Uterus (tissue), 4 donors: ENCODE results near the gene BACH2. TPM values are rescaled to one million over a fixed set of nuclear protein-coding genes. Genes with fewer than 3 reads are reported as not detected.
"Not testable (repeated sequence)": the region's sequence is repeated elsewhere in the genome, so short reads cannot be mapped to it uniquely, and the experiment has no call there.

Experiments used
- DNase-seq, 2 donors: peaks; one replicate each; pipeline ENCODE4 v3.0.0-alpha.2; 2019 to 2020
- H3K27ac ChIP-seq, 2 donors: fragments of 200-600 bp; sonication (generic); 1 replicate in 1 of 2; 2 replicates in 1 of 2; pipeline ENCODE4 v1.5.1; 2016 to 2018
- H3K27me3 ChIP-seq, 2 donors: fragments of 200-600 bp; sonication (generic); one replicate each; pipeline ENCODE4 v1.5.1; 2018 to 2019; ENCODE audit warnings: control low read depth in 1 of 2
- H3K36me3 ChIP-seq, 2 donors: fragments of 200-600 bp; sonication (generic); one replicate each; pipeline ENCODE4 v1.5.1; 2019; ENCODE audit warnings: control low read depth in 1 of 2
- H3K4me1 ChIP-seq, 2 donors: fragments of 200-600 bp; sonication (generic); one replicate each; pipeline ENCODE4 v1.5.1; 2018 to 2019; ENCODE audit warnings: control low read depth in 1 of 2
- H3K4me3 ChIP-seq, 2 donors: fragments of 200-600 bp; sonication (generic); 1 replicate in 1 of 2; 2 replicates in 1 of 2; pipeline ENCODE4 v1.5.1; 2018 to 2019; ENCODE audit warnings: mild to moderate bottlenecking in 1 of 2
- H3K9me3 ChIP-seq, 2 donors: fragments of 200-600 bp; sonication (generic); one replicate each; pipeline ENCODE4 v1.5.1; 2019; ENCODE audit warnings: control low read depth in 1 of 2
- CTCF ChIP-seq, 4 experiments: fragments of 200-600 bp in 2 of 4; fragments of 450-650 bp in 2 of 4; sonication (generic) in 2 of 4; IDR thresholded peaks; one replicate each; pipeline ENCODE4 v1.5.1; 2016 to 2019; ENCODE audit warnings: antibody characterized with exemption in 4 of 4, mild to moderate bottlenecking in 2 of 4, moderate library complexity in 1 of 4
- POLR2A ChIP-seq, 2 donors: fragments of 450-650 bp; IDR thresholded peaks; one replicate each; pipeline ENCODE4 v1.6.1; 2016; ENCODE audit warnings: antibody characterized with exemption in 2 of 2, mild to moderate bottlenecking in 1 of 2, moderate library complexity in 1 of 2
- intact Hi-C: fragments of 100-400 bp; cut with DNase I; formaldehyde crosslinking; loops from one replicate; pipeline ENCODE4 v1.15.1; 2023; ENCODE audit warnings: low total_unique reads
- total RNA-seq, 4 donors: library from RNA; depleted of rRNA in 3 of 4; stranded (reverse); fragments of >200 nt in 3 of 4; gene quantifications; one replicate each; pipeline versions ENCODE4 v1.1.0 to v1.2.4, GENCODE V29; 2014 to 2023
- donor health status: DM: yes; HTN: yes; CAD: no.

The BACH2 gene
- total RNA-seq, 4 donors from 2014 or later = 1.3 to 15.0 (median 9.7) TPM

GRCh38 chr6:89895276-89895874, 401.3 kb downstream of the BACH2 start:
- H3K9me3 ChIP-seq = no peaks in the 10 kb centered on the region
- TF ChIP-seq POLR2A (IDR thresholded peaks at IDR 0.05) (no peak), CTCF (IDR thresholded peaks at IDR 0.05) (no peak)
- no peaks in the 10 kb centered on the region for H3K36me3 ChIP-seq
- H3K4me1 ChIP-seq = no peaks in the 10 kb centered on the region
- no peak for DNase-seq
- no peaks in the 10 kb centered on the region for H3K27me3 ChIP-seq
- intact Hi-C loops = no loop called here
- no peak overlapping the region for H3K4me3 ChIP-seq
- no peak overlapping the region for H3K27ac ChIP-seq

GRCh38 chr6:89894169-89894568, 402.5 kb downstream of the BACH2 start, which contains the start of gene GJA10:
Gene GJA10, plus strand, starts transcription at chr6:89894469. Its CDS starts 0 bp downstream, at chr6:89894469.
- intact Hi-C loops = no loop called here
- Histone ChIP-seq H3K4me3 (no peak within 1 kb of the TSS), H3K27me3 (peaks cover 0 to 9% of the 10 kb centered on the region in 2 donors), H3K4me1 (no peaks in the 10 kb centered on the region), H3K27ac (no peak within 1 kb of the TSS), H3K36me3 (no peaks in the 10 kb centered on the region), H3K9me3 (no peaks in the 10 kb centered on the region)
- DNase-seq = no peak
- no peak for TF ChIP-seq POLR2A (IDR thresholded peaks at IDR 0.05)
- TF ChIP-seq CTCF (IDR thresholded peaks at IDR 0.05) = no peak

GRCh38 chr6:89892577-89892976, 404.1 kb downstream of the BACH2 start:
- H3K27ac ChIP-seq, intact Hi-C loops, H3K36me3 ChIP-seq, H3K9me3 ChIP-seq, H3K4me3 ChIP-seq, H3K4me1 ChIP-seq, DNase-seq: not testable (repeated sequence)
- H3K27me3 ChIP-seq = peaks cover 0 to 10% of the 10 kb centered on the region in 2 donors

- DNase-seq, H3K27ac ChIP-seq, H3K36me3 ChIP-seq, H3K4me3 ChIP-seq, intact Hi-C loops, H3K9me3 ChIP-seq, H3K4me1 ChIP-seq: not testable (repeated sequence)
- H3K27me3 ChIP-seq = peaks cover 0 to 10% of the 10 kb centered on the region in 2 donors
Observed at GRCh38 chr6:89890845-89891528, 405.7 kb downstream of the BACH2 start.

- Histone ChIP-seq H3K9me3 (no peaks in the 10 kb centered on the region), H3K4me1 (no peaks in the 10 kb centered on the region), H3K36me3 (no peaks in the 10 kb centered on the region), H3K27me3 (peaks cover 0 to 10% of the 10 kb centered on the region in 2 donors), H3K4me3 (no peak overlapping the region), H3K27ac (no peak overlapping the region)
- no peak for DNase-seq
- intact Hi-C loops = no loop called here
- TF ChIP-seq POLR2A (IDR thresholded peaks at IDR 0.05) (no peak), CTCF (IDR thresholded peaks at IDR 0.05) (no peak)
Observed at GRCh38 chr6:89888871-89889270, 407.8 kb downstream of the BACH2 start.

GRCh38 chr6:89888138-89888514, 408.5 kb downstream of the BACH2 start:
- Histone ChIP-seq H3K4me1 (no peaks in the 10 kb centered on the region), H3K36me3 (no peaks in the 10 kb centered on the region), H3K9me3 (no peaks in the 10 kb centered on the region), H3K27ac (no peak overlapping the region), H3K4me3 (no peak overlapping the region), H3K27me3 (peaks cover 0 to 10% of the 10 kb centered on the region in 2 donors)
- TF ChIP-seq POLR2A (IDR thresholded peaks at IDR 0.05) = no peak
- TF ChIP-seq CTCF (IDR thresholded peaks at IDR 0.05) = no peak
- intact Hi-C loops = no loop called here
- DNase-seq = no peak
